Esophagus squamous epithelium (tissue), 4 donors: ENCODE data around the gene SF1.

ENCODE experiments used
- POLR2A ChIP-seq, 4 donors: fragments of 450-650 bp; IDR thresholded peaks; one replicate each; pipeline ENCODE4 v1.6.1; 2017; ENCODE audit warnings: antibody characterized with exemption in 4 of 4, mild to moderate bottlenecking in 4 of 4, moderate library complexity in 3 of 4
- TF ChIP-seq, protein P1 (sequence below), 6 experiments: fragments of 450-650 bp in 4 of 6; fragments of 200-600 bp in 2 of 6; sonication (generic) in 2 of 6; IDR thresholded peaks; one replicate each; pipeline ENCODE4 v1.5.1; 2016 to 2019; ENCODE audit warnings: antibody characterized with exemption in 6 of 6, mild to moderate bottlenecking in 4 of 6, moderate library complexity in 4 of 6

DNA sequence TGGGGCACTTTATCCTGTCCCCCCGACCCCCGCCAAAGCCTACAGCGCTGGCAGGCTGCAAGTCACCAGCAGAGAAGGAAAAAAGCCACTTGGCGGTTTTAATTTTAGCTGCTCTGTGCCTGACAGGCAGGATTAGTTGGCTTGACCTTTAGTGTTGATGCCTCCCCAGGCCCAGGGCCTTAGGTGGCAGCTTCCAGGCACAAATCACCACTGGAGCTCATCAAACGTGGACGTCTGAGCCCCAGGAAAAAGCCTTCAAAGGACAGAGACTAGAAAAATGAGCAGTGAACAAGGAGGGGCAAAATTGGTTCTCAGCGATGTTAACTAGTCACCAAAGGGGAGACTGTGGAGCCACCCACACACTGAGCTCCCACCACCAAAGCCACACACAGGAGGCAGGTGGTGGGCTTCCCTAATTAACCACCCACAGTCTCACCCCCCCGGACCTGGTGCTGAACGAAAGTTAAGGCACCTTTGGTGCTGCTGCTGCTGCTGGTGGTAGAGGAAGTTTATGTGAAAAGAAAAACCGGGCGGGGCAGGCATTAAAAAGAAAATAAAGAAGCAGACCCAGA lies 14.2 kb downstream of the SF1 start:
- TF ChIP-seq, protein P1, sequence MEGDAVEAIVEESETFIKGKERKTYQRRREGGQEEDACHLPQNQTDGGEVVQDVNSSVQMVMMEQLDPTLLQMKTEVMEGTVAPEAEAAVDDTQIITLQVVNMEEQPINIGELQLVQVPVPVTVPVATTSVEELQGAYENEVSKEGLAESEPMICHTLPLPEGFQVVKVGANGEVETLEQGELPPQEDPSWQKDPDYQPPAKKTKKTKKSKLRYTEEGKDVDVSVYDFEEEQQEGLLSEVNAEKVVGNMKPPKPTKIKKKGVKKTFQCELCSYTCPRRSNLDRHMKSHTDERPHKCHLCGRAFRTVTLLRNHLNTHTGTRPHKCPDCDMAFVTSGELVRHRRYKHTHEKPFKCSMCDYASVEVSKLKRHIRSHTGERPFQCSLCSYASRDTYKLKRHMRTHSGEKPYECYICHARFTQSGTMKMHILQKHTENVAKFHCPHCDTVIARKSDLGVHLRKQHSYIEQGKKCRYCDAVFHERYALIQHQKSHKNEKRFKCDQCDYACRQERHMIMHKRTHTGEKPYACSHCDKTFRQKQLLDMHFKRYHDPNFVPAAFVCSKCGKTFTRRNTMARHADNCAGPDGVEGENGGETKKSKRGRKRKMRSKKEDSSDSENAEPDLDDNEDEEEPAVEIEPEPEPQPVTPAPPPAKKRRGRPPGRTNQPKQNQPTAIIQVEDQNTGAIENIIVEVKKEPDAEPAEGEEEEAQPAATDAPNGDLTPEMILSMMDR (IDR thresholded peaks at IDR 0.05) = no peak
- TF ChIP-seq POLR2A (IDR thresholded peaks at IDR 0.05) = no peak
